ENCODE results near the gene BTBD10.
"Not testable (repeated sequence)": the region's sequence is repeated elsewhere in the genome, so short reads cannot be mapped to it uniquely, and the experiment has no call there.

Gene BTBD10

DNA sequence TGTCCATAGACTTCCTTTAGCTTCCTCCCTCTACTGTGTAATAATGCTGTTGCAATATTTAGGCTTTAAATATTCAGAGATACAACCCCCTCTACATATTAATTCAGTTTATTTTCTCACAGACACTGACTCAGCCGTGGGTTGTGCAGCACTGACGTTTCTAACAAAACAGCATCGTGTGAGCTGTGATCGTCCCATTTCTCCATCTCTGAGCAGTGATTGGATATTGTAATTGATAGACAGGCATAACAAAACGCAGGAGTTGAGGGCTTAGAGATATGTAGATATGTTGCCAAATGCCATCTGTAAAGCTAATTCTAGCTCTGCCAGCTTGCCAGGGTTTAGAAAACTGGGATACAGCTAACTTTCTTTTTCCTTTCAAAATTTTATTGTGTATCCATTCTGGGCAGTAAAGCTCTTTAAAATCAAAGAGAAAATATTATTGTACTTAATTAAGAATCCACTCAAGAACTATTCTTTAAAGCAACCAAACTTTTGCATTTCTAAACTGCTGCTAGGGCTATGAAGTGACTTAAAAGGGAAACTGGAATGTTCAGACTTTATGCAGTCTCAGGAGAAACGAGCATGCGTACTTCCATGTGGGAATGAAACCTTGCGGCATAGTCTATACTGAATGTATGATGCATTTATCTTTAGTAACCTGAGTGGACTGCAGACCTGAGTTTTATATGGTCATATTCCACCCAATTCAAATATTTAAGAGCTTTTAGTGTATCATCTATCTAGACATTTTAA is 22.7 kb downstream of the BTBD10 start:
- DNase-seq, result no peak

DNA sequence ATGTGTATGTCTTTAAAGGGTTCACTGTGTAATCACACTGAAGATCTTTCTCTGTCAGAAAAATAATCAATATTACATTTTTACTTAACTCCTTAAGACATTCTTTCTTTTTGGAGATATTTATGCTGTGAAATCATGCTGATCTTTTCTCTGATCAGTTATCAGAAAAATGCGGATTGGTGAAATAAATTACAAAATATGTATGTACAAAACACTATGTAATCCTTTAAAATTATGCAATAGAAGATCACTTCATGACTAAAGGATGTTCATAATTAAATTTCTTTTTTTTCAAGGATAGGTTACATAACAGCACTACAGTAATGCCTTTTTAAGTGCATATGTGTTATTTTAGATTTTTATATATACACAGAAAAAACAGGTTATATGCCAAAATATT is 24.7 kb downstream of the BTBD10 start:
- DNase-seq, result no peak

DNA sequence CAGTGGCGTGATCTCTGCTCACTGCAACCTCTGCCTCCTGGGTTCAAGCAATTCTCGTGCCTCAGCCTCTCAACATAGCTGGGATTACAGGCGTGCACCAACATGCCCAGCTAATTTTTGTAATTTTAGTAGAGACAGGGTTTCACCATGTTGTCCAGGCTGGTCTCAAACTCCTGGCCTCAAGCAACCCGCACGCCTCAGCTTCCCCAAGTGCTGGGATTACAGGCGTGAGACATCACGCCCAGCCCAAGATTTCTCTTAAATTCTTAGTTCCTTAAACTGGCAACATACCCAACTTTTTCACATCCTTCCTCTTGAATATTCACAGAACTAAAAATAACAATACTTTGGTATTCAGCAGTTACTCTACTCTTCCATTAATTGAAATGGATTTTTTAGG is 26.2 kb downstream of the BTBD10 start:
- not testable (repeated sequence) for DNase-seq

GRCh38 chr11:13434247-13435205 is 28.5 kb downstream of the BTBD10 start:
- no peak for DNase-seq

DNA sequence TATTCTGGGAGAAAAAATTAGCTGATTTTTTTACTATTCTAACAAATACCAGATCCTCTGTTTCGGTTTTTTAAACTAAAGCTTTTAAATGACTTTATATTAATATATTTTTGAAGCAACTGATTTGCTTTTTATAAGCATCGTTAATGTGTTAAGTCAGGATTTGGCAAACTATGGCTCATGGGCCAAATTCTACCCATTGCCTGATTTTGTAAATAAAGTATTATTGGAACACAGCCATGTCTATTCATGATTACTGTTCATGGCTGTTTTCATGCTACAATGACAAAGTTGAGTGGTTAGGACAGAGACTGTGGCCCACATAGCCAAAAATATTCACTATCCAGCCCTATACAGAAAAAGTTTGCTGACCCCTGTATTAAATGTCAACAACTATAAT is 29.6 kb downstream of the BTBD10 start:
- no peak for DNase-seq

GRCh38 chr11:13429836-13430235 is 33.2 kb downstream of the BTBD10 start:
- no peak for DNase-seq

- DNase-seq, result no peak
Observed at GRCh38 chr11:13429288-13429687, 33.7 kb downstream of the BTBD10 start.

DNA sequence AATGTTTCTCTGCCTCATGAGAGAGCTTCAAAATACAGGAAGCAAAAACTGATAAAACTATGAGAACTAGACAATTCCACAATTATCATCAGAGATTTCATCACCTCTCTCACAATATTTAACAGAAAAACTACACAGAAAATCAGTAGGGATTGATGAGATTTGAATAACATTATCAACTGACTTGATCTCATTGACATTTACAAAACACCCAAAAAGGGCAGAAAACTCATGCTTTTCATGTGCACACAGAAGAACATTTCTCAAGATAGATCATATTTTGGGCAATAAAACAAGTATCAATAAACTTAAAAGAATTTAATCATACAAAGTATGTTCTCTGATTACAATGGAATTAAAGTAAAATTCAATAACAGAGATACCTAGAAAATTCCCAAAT is 35.6 kb downstream of the BTBD10 start:
- no peak for DNase-seq

GRCh38 chr11:13423372-13423771 is 39.6 kb downstream of the BTBD10 start:
- no peak for DNase-seq

- no peak for DNase-seq
Observed at GRCh38 chr11:13421561-13421960, 41.5 kb downstream of the BTBD10 start.

DNA sequence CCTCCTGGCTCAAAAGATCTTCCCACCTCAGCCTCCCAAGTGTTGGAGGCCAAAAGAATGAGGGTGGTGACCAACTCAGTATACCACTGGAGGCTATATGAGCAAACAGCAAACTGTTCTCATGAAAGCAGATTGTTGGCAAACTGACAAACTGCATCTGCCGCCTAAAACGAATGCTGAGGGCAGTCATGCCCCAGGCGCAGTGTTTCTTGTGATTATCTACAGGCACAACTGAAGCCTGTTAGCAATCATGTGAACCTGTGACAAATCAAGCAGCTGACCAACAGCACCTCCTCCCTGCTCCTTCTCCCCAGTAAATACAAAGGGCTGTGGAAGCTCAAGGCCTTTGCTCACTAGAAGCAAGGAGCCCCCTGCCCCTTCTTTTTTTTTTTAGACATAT is 47.8 kb downstream of the BTBD10 start:
- DNase-seq, result no peak

DNA sequence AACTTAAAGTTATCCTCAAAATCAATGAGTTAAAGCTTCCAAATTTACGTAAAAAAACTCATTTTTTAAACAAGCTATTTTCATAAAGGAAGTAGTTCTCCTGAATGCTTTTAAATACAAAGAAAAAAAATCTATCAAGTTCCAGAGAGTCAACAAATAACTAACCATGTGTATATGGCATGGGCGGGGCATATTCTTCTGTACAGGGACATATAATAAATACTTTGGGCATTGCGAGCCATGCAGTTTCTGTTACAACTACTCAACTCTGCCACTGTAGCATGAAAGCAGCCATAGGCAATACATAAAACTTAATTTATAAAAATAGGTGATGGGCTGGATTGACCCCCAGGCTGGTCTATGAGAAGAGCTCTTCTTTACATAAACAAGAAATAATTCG is 57.8 kb downstream of the BTBD10 start:
- DNase-seq, result no peak

DNA sequence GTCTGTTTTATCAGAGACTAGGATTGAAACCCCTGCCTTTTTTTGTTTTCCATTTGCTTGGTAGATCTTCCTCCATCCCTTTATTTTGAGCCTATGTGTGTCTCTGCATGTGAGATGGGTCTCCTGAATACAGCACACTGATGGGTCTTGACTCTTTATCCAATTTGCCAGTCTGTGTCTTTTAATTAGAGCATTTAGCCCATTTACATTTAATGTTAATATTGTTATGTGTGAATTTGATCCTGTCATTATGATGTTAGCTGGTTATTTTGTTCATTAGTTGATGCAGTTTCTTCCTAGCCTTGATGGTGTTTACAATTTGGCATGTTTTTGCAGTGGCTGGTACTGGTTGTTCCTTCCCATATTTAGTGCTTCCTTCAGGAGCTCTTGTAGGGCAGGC is 64.7 kb downstream of the BTBD10 start:
- not testable (repeated sequence) for DNase-seq

DNA sequence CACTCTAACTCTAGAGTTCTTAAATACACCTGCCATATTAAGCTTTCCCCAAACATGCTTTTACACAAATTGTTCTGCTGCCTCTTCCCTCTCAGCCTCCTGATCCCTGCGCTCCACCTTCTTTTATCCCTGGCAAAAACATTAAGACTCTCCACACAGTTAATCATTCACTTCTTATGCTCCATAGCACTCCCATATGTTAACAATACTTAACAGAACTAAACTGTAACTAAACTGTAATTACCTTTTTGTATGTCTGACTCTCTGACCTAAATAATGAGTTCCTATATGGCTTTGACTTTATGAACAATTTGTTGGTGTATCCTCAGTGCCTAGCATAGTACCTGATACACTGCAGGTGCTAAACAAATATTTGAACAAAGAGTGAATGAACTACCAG is 71.8 kb downstream of the BTBD10 start:
- no peak for DNase-seq

DNA sequence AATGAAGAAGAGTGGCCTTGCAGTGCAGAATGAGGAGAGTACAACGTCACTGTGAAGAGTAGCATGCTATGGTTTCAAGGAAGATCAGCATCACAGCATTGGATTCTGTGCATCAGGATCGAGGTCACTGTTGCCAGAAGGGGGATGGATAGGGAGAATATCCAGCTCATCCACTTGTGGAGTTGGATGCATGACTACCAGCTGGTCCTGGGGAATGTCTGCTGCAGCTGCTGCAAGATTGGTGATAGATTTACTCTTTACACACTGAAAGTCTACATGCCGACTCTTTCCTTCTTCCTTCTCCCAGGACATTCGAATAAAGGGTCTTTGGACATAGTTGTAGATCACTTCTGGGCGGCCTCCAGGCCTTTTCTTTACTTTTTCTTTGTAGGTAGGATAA is 74.3 kb downstream of the BTBD10 start:
- DNase-seq, result no peak

DNA sequence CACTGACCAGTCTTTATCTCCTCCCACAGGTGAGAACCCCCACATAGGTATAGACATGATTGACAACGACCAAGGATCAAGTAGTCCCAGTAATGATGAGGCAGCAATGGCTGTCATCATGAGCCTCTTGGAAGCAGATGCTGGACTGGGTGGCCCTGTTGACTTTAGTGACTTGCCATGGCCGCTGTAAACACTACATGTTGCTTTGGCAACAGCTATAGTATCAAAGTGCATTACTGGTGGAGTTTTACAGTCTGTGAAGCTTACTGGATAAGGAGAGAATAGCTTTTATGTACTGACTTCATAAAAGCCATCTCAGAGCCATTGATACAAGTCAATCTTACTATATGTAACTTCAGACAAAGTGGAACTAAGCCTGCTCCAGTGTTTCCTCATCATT is 76.5 kb downstream of the BTBD10 start:
- DNase-seq, result no peak

DNA sequence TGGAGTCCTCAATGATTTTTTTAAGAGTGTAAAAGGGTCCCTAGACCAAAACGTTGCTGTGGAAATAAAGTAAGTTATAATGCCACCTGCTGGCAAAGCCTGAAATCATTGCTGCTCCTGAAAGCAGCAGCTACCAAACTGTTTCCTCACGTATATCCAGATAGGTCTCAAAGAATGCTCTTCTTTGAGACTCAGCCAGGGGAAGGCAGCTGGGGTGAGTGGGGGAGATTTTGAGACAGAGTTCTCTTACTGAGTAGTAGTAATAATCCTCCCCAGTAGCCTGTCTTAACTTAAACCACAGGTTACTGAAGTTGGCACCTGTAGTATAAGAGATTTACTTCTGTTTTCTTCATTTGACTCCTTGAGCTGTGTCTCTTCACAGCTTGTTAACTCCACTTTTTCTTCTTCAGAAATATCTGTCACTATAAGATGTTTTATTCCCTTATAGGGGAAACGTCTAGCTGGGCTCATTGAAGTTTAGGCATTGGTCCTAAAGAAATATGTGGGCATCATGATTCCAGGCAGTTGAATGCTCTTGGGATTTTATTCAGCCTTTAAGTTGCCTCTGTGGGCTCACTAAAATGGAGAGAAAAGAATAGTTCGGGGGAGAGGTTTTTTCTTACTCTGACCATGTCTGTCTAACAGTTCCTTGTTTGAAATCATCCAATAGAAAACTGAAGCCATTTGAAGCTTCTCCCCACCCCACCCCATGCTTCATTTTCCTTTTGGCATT is 77.9 kb downstream of the BTBD10 start:
- peak; percentile 33 for DNase-seq

DNA sequence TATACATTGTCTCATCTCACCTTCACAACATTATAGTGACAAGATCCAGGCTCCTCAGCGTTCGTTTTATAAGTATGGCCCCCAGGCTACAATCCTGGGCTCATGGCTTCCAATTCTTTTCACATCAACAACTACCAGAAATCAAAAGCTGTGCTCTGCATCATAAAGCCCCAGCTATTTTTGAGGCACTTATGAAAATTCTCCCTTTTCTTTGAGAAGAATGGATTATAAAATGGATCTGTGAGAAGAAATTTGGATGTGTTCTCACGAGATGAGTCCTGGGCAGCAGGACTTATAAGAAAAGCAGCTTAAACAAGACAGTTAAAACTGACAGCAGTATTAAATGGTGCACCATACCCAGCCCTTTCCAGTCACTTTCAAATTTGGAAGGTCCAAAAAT is 80.3 kb downstream of the BTBD10 start:
- DNase-seq, result no peak

DNA sequence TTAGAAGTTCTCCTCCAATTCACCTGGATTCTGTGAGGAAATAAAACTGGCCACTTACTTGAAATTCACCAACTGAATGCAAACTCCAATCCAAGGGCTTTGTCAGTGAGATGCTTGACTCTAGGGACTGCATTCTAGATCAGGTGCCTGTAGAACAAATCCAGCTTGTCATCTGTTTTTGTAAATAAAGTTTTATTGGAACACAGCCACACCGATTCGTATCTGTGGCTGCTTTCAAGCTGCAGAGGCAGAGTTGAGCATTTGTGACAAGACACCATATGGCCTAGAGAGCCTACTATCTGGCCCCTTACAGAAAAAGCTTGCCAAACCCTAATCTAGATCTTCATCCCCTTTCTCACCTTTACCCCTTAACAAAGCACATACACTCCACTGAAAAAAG is 82.3 kb downstream of the BTBD10 start:
- DNase-seq, result no peak

GRCh38 chr11:13378316-13378715 is 84.7 kb downstream of the BTBD10 start:
- DNase-seq, result no peak

DNA sequence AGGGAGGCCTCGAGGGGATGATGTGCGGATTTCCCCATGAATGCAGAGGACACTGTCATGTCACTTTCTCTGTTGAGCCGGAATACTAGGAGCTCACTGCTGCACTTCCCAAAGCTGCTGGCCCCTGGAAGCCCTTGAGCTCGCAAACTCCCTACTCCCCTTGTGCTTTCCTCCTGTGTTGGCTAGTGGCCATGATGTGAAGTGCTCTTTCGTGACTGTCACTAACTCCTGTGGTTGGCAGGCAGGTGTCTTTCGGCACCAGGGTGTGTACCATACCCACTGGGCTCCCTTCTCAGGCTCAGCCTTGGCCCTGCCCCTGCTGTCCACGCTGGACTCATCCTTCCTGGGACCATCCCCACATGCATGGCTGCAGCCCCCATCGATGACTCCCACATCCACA is 86.2 kb downstream of the BTBD10 start:
- no peak for DNase-seq

DNA sequence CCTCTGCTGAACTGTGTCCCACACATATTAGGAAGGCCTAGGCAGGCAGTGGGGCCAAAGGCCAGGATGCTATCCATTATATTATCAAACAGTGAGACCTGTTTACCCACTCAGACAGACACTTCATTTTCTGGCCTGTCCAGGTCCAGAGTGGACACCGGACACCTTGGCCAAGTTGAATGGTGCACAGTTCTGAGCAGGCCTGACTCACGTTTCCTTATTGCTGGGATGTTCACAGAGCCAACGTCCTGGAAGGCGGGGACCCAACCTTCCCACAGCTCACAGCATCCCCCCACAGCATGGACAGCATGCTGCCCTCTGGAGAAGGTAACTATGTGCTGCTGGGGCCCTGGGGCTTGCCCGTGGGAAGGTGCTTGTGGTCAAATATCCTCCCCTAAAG is 86.6 kb downstream of the BTBD10 start:
- no peak for DNase-seq

- DNase-seq, result no peak
Observed at GRCh38 chr11:13375798-13376197, 87.2 kb downstream of the BTBD10 start.

DNA sequence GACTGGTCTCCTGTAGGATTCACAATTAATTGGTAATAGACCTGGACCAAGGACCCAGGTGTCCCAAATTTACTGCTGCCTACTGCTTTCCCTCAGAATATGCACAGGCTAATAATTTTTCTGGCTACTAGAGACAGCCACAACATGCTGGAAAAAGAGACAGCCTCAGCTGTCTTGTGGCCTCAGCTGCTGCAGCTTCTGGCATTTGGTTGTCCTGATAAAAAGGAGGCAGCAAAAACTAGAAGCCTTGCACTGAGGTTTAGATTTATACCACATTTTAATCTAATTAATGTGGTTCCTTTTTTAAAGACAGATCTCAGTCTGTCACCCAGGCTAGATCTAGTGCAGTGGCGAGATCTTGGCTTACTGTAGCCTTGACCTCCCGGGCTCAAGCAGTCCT is 89.8 kb downstream of the BTBD10 start:
- DNase-seq, result no peak

Measured in stimulated activated CD4-positive, alpha-beta T cell treated with anti-CD3 and anti-CD28 coated beads, Interleukin-4, amount 100 ng/mL, for 24 hours (primary cell).